Stimulated activated CD4-positive, alpha-beta T cell treated with anti-CD3 and anti-CD28 coated beads, Interleukin-4, amount 100 ng/mL, for 24 hours (primary cell): ENCODE data around the gene CELF4.

Experiments used
- DNase-seq: peaks from one replicate; pipeline ENCODE4 v3.0.0-alpha.2; 2020

The CELF4 gene

GRCh38 chr18:37565101-37565976, at the start of gene CELF4:
CELF4 (minus strand) TSS chr18:37565798.
- DNase-seq = no peak

DNA sequence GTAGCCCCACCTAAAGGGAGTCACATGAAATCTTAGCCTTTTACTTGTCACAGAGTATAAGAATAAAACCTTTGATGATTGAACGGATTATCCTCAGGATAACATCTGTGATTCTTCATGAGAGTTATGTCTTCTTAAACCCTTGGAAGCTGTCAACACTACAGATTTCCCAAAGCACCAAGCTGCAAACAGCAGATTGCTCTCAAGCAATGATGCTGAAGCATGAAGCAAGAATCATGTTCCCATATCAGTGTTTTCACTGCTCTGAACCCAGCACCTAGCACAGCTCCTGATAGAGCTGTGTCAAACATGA, 47.6 kb upstream of the CELF4 start:
- no peak for DNase-seq

- DNase-seq = no peak
Observed at GRCh38 chr18:37612524-37613252, 47.1 kb upstream of the CELF4 start.

GRCh38 chr18:37611614-37612279, 46.1 kb upstream of the CELF4 start:
- no peak for DNase-seq

GRCh38 chr18:37608876-37609275, 43.3 kb upstream of the CELF4 start:
- DNase-seq = no peak

GRCh38 chr18:37607281-37607680, 41.7 kb upstream of the CELF4 start:
- no peak for DNase-seq

DNA sequence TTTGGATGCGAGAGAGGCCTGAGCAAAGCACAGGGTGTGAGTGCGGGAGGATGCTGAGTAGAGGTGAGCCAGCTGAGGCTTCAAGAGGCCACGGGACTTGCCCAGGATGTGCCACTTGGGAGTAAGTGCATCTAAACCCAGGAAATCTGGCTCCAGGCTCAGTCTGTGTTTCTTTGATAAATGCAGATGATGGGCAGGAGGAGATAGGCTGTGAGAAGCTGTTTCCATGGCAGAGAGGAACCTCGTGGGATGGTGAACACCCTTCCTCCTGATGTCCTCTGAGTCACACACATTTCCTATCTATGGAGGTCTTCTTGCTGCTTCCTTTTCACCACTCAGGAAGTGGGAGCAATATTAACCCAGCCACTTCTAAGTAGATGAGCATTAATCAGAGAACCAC, 38.4 kb upstream of the CELF4 start:
- DNase-seq = no peak

GRCh38 chr18:37598966-37599896, 33.6 kb upstream of the CELF4 start:
- no peak for DNase-seq

- no peak for DNase-seq
Observed at GRCh38 chr18:37598396-37598795, 32.8 kb upstream of the CELF4 start.

- DNase-seq = no peak
Observed at GRCh38 chr18:37590346-37590745, 24.7 kb upstream of the CELF4 start.

DNA sequence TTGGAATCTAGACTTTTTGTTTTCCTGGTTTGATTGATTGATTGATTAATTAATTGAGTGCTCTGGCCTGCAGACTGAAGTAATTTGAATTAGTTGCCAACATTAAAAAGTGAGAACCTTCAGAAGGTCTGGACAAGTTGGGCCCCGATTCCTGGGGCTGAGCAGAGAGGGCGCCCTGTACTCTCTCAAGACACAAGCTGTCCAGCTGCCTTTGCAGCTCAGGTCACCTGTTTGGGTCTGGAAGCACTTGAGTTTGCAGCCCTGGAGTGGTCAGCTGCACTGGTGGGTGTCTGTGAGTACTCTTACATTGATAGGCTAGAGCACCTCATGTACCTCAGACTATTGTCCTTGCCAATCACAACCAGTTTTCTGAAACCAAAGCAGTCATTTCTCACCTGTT, 22.7 kb upstream of the CELF4 start:
- no peak for DNase-seq

GRCh38 chr18:37586656-37587225, 21.1 kb upstream of the CELF4 start:
- DNase-seq = no peak

DNA sequence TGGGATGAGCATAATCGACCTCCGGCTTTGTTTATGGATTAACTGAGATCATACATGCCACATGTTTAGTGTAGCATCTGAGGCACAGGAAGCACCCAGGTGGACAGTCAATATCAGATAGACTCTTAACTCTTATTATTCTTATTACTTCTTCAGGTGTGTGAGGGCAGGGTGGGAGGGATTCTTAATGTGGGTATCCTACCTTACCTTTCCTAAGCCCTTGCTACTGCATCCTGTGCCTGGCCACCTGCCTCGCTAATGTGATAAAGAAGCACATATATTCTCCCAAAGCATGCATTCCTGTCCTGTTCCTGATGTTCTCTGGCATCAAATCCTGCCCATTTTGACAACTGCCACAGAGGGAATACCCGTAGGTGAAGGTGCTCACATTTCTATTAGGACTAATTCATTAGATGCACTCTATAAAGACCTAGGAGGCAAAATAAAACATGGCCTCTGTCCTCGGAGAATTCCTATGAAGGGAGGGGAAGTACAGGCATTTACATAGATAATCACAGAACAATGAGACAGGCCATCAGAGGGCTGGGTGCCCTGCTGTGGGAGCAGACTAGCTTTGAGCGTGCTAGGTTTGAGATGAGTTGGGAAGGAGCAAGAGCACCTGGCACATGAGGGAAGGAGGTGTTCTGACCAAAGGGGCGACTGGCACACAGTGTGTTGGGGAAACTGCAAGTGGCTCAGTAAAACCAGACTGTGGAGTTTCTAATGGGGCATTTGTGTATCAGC, 19.5 kb upstream of the CELF4 start:
- DNase-seq = no peak

- DNase-seq = no peak
Observed at GRCh38 chr18:37584217-37584616, 18.6 kb upstream of the CELF4 start.

DNA sequence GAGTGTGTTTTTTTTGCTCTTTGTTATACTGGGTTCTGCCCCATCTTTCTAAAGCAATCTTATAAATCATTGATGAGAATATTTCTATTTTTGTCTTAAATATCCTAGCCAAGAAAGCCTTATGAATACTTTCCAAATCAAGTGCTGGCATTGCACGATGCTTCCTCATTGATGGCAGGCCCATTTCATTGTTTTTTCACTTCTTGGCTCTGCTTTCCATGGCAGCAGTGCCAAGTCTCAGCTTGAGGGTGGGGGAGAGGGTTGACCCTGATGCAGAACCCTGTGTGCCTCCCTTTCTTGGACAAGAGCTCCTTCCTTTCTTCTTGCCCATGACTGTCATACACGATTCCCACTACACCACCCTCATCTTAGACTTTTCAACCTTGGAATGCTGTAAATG, 16.7 kb upstream of the CELF4 start:
- no peak for DNase-seq

- DNase-seq = no peak
Observed at GRCh38 chr18:37578886-37579513, 13.4 kb upstream of the CELF4 start.

- no peak for DNase-seq
Observed at GRCh38 chr18:37578182-37578678, 12.6 kb upstream of the CELF4 start.

DNA sequence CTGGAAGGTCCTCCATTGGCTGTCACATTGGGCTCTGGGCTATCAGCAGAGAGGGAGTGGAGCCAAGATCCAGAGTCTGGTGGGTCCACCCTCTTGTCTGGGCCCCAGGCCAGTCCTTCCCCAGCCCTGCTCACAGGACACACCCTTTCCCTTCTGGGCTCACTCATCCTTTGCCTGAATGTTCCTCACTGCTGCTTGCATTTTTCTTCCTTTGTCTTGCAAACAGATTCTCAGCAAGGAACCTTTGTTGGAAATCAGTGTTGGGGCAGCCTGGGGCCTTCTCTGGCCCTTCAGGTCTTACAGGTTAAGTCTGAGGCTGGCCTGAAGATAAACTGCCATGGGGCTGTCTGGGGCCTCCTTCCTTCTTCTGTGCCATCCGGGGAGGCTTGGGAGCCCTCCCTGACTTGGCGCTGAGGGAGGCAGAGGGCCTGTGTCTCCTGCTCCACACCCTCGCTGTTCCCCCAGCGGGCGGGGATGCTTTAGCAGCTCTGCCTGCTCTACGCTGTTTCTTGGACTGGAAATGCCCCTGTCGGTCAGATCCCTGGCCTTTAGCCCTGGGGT, 11.5 kb upstream of the CELF4 start:
- DNase-seq = no peak

DNA sequence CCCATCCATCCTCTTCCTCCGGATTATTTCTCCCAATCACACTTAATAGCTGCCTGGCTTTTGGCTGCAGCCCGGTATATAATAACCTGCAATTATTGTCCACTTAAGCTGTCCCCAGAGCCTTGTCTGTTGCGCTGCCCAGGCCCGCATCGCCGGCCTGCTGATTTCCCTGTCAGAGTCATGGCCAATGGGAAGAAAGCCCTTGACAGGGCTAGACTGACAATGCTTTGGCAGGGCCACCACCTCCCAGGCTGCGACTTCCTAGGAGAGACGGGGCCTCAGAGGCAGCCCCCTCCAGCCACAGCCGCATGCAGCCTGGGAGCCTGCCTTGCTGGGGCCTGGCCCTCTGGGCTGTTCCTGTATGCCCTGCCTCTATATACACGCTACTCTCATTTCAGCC, 10.0 kb upstream of the CELF4 start:
- DNase-seq = no peak

DNA sequence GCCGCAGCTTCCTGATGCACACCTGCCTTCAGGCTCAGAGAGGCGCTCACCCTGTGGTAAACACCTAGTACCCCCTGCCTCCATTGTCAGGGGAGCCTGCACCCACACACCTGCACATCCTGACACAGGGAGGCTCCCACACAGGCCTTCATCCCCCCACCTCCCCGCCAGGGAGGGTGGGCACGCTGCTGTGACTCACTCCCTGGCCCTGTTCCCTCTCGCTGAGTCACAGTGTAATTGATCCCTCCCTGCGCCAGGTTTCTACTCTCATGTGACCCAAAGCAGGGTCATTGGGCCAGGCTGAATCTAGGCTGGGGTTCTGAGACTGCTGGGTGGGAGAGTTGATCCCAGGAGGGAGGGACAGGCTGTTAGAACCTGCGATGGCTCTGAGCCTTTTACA, 8.5 kb upstream of the CELF4 start:
- no peak for DNase-seq

- DNase-seq = no peak
Observed at GRCh38 chr18:37572736-37573135, 7.1 kb upstream of the CELF4 start.
